Gastroesophageal sphincter (tissue), 3 donors: ENCODE measurements around the gene KRTAP10-1.

ENCODE experiments used
- CTCF ChIP-seq, 4 experiments: fragments of 200-600 bp in 2 of 4; fragments of 450-650 bp in 2 of 4; sonication (generic) in 1 of 4; IDR thresholded peaks; one replicate each; pipeline ENCODE4 v1.5.1; 2017 to 2019; ENCODE audit warnings: antibody characterized with exemption in 4 of 4, mild to moderate bottlenecking in 2 of 4, moderate library complexity in 2 of 4
- POLR2A ChIP-seq, 2 donors: fragments of 450-650 bp; IDR thresholded peaks; one replicate each; pipeline ENCODE4 v1.6.1; 2017; ENCODE audit warnings: antibody characterized with exemption in 2 of 2, mild to moderate bottlenecking in 2 of 2, moderate library complexity in 1 of 2

GRCh38 chr21:44510109-44510507 is 29.9 kb downstream of the KRTAP10-1 start:
- TF ChIP-seq POLR2A (IDR thresholded peaks at IDR 0.05), result no peak
- TF ChIP-seq CTCF (IDR thresholded peaks at IDR 0.05), result no peak
